Activated CD4-positive, alpha-beta T cell treated with anti-CD3 and anti-CD28 coated beads, Interleukin-2, amount 50 U/mL, for 24 hours (primary cell): Measurements from ENCODE around the gene SCG3.

Experiments
- DNase-seq, 2 donors: peaks; one replicate each; pipeline ENCODE4 v3.0.0-alpha.2; 2020; ENCODE audit warnings: low read depth in 1 of 2, low spot score in 1 of 2

The SCG3 gene

GRCh38 chr15:51755790-51756189, 74.5 kb downstream of the SCG3 start:
- DNase-seq = no peak

- DNase-seq = no peak
Measured at GRCh38 chr15:51756482-51756881, 75.2 kb downstream of the SCG3 start.

GRCh38 chr15:51757450-51757849, 76.1 kb downstream of the SCG3 start:
- no peak for DNase-seq

- no peak for DNase-seq
Measured at GRCh38 chr15:51758645-51759044, 77.3 kb downstream of the SCG3 start.

GRCh38 chr15:51759557-51760070, 78.3 kb downstream of the SCG3 start:
- DNase-seq = no peak

- DNase-seq = no peak
Measured at GRCh38 chr15:51760805-51761204, 79.5 kb downstream of the SCG3 start.

GRCh38 chr15:51765751-51766150, 84.4 kb downstream of the SCG3 start:
- no peak for DNase-seq

- no peak for DNase-seq
Measured at GRCh38 chr15:51766341-51766740, 85.0 kb downstream of the SCG3 start.

- DNase-seq = no peak
Measured at GRCh38 chr15:51768018-51768417, 86.7 kb downstream of the SCG3 start.
